ENCODE results near the gene NXPH1. TPM values are rescaled to one million over a fixed set of nuclear protein-coding genes. Genes with fewer than 3 reads are reported as not detected.

The NXPH1 gene
- total RNA-seq, 1 experiment from 2014 or later = not detected

DNA sequence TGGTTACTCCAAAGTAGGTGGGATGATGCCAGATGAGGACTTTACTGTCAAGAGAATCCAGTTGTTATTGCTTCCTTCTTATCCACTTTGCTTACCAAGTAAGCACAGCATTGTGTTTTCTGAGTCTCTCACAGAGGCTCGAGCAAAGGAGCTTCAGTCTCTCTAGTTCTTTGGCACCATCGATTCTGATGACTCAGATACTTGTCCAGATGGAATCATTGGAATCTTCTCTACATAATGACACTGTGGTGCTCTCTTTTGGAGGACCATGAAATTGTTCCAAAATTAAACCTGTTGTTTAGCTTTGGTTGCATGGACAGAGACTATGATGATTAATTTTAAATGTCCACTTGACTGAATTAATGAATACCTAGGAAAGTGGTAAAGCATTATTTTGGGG lies 132.6 kb downstream of the NXPH1 start:
- Histone ChIP-seq H3K4me1 (ENCODE audit: insufficient read depth, low read length, poor library complexity, severe bottlenecking) (no peaks in the 10 kb centered on the region), H3K36me3 (ENCODE audit: insufficient read depth, low read length, poor library complexity, severe bottlenecking) (no peaks in the 10 kb centered on the region), H3K27ac (ENCODE audit: low read depth, low read length, poor library complexity, severe bottlenecking) (no peak overlapping the region), H3K27me3 (replicated peaks; ENCODE audit: insufficient read depth, low read depth, low read length, poor library complexity) (peaks cover 5% of the 10 kb centered on the region), H3K9me3 (ENCODE audit: low read depth, low read length, poor library complexity, severe bottlenecking) (no peaks in the 10 kb centered on the region), H3K4me3 (ENCODE audit: low read depth, low read length, poor library complexity, severe bottlenecking) (no peak overlapping the region)
- DNase-seq (ENCODE audit: low spot score) = no peak
- intact Hi-C loops (cut with micrococcal nuclease; ENCODE audit: unreplicated experiment) = no loop called here
- POLR2A ChIA-PET (ENCODE audit: low non-redundant PET) = no interaction called here
- CTCF ChIA-PET = no interaction called here
- no TSS peak for BruUV-seq (replicated peaks)
- TF ChIP-seq CTCF (conservative IDR thresholded peaks at IDR 0.05; ENCODE audit: low read depth, low read length) = no peak
- TF ChIP-seq EZH2 (IDR thresholded peaks at IDR 0.05; ENCODE audit: borderline replicate concordance, low read depth, low read length, poor library complexity, severe bottlenecking) = no peak

DNA sequence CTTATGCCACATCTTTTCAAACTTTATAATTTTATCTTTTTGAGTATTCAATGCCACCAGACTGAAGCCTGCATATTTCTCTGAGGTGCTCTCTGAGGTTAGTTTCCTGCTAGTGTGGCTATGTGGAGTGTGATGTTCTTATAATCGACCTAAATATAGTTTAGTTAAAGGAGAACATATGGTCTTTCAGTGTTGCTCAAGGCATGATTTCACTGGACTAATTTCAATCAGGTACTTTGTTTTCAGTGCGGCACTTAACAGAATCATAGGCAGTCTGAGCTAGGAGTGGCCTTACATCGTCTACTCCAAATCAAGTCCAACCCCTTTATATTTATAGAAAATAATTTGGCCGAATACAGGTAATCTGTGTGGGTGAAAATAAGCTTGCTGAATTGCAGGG lies 134.2 kb downstream of the NXPH1 start:
- CTCF ChIA-PET = no interaction called here
- POLR2A ChIA-PET (ENCODE audit: low non-redundant PET) = no interaction called here
- no peak overlapping the region for H3K27ac ChIP-seq (ENCODE audit: low read depth, low read length, poor library complexity, severe bottlenecking)
- H3K27me3 ChIP-seq (replicated peaks; ENCODE audit: insufficient read depth, low read depth, low read length, poor library complexity) = no peaks in the 10 kb centered on the region
- TF ChIP-seq EZH2 (IDR thresholded peaks at IDR 0.05; ENCODE audit: borderline replicate concordance, low read depth, low read length, poor library complexity, severe bottlenecking) = no peak
- TF ChIP-seq CTCF (conservative IDR thresholded peaks at IDR 0.05; ENCODE audit: low read depth, low read length) = no peak
- no peak for DNase-seq (ENCODE audit: low spot score)
- intact Hi-C loops (cut with micrococcal nuclease; ENCODE audit: unreplicated experiment) = no loop called here
- no peak overlapping the region for H3K4me3 ChIP-seq (ENCODE audit: low read depth, low read length, poor library complexity, severe bottlenecking)
- no TSS peak for BruUV-seq (replicated peaks)
- H3K9me3 ChIP-seq (ENCODE audit: low read depth, low read length, poor library complexity, severe bottlenecking) = no peaks in the 10 kb centered on the region
- no peaks in the 10 kb centered on the region for H3K36me3 ChIP-seq (ENCODE audit: insufficient read depth, low read length, poor library complexity, severe bottlenecking)
- H3K4me1 ChIP-seq (ENCODE audit: insufficient read depth, low read length, poor library complexity, severe bottlenecking) = no peaks in the 10 kb centered on the region

DNA sequence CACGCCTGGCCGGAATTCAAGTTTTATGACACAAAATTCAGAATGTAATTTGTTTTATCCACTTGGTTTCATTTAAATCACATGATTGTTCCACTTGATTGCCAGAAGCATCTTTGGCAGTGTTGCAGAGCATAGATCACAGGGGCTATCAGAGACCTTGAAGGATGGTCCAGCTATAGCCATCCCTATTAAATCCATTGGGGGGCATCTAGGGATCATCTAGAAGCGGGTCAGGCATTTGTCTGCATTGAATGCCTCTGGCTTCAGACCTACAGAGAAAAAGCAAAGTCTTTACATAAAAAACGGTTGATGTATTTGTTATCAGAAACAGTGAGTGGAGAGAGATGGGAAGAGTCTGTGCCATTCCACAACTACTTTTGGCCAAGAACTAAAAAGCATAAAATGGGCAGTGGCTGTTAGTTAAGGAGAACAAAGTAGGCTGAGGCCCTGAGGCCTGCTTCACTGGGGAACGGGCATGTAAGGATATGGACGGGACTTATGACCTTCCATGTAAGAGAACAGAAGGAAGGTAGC lies 146.3 kb downstream of the NXPH1 start:
- no peaks in the 10 kb centered on the region for H3K27me3 ChIP-seq (replicated peaks; ENCODE audit: insufficient read depth, low read depth, low read length, poor library complexity)
- no peaks in the 10 kb centered on the region for H3K9me3 ChIP-seq (ENCODE audit: low read depth, low read length, poor library complexity, severe bottlenecking)
- intact Hi-C loops (cut with micrococcal nuclease; ENCODE audit: unreplicated experiment) = no loop called here
- no peak overlapping the region for H3K4me3 ChIP-seq (ENCODE audit: low read depth, low read length, poor library complexity, severe bottlenecking)
- ChIA-PET CTCF (no interaction called here), POLR2A (ENCODE audit: low non-redundant PET) (no interaction called here)
- no TSS peak for BruUV-seq (replicated peaks)
- no peaks in the 10 kb centered on the region for H3K4me1 ChIP-seq (ENCODE audit: insufficient read depth, low read length, poor library complexity, severe bottlenecking)
- no peaks in the 10 kb centered on the region for H3K36me3 ChIP-seq (ENCODE audit: insufficient read depth, low read length, poor library complexity, severe bottlenecking)
- no peak overlapping the region for H3K27ac ChIP-seq (ENCODE audit: low read depth, low read length, poor library complexity, severe bottlenecking)
- no peak for DNase-seq (ENCODE audit: low spot score)
- TF ChIP-seq EZH2 (IDR thresholded peaks at IDR 0.05; ENCODE audit: borderline replicate concordance, low read depth, low read length, poor library complexity, severe bottlenecking) = no peak

DNA sequence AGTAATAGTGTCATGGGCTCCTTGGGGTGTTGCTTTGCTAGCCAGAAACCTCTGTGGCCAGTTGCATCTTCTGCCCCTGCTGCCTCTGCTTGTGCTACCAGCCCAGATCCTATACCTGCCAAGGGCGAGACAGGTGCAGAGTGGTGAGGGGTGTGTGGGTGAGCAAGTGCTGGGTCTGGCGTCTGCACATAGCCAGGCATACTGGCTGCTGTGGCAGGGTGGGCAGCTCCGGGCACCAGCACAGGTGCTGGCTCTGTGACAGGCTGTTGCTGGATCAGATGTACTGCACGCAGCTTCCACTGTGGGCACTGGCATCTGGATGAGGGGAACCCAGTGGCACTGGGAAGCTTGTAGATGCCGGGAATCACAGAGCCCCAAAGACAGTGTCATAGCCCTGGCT lies 148.4 kb downstream of the NXPH1 start:
- CTCF ChIA-PET = no interaction called here
- Histone ChIP-seq H3K27me3 (replicated peaks; ENCODE audit: insufficient read depth, low read depth, low read length, poor library complexity) (no peaks in the 10 kb centered on the region), H3K27ac (ENCODE audit: low read depth, low read length, poor library complexity, severe bottlenecking) (no peak overlapping the region), H3K36me3 (ENCODE audit: insufficient read depth, low read length, poor library complexity, severe bottlenecking) (no peaks in the 10 kb centered on the region), H3K9me3 (ENCODE audit: low read depth, low read length, poor library complexity, severe bottlenecking) (no peaks in the 10 kb centered on the region), H3K4me3 (ENCODE audit: low read depth, low read length, poor library complexity, severe bottlenecking) (no peak overlapping the region), H3K4me1 (ENCODE audit: insufficient read depth, low read length, poor library complexity, severe bottlenecking) (no peaks in the 10 kb centered on the region)
- POLR2A ChIA-PET (ENCODE audit: low non-redundant PET) = no interaction called here
- DNase-seq (ENCODE audit: low spot score) = no peak
- TF ChIP-seq CTCF (conservative IDR thresholded peaks at IDR 0.05; ENCODE audit: low read depth, low read length) = no peak
- TF ChIP-seq EZH2 (IDR thresholded peaks at IDR 0.05; ENCODE audit: borderline replicate concordance, low read depth, low read length, poor library complexity, severe bottlenecking) = no peak
- BruUV-seq (replicated peaks) = no TSS peak
- intact Hi-C loops (cut with micrococcal nuclease; ENCODE audit: unreplicated experiment) = no loop called here

Measured in A673 (cell line).